Measurements from ENCODE around the gene HPCAL1. TPM values are rescaled to one million over a fixed set of nuclear protein-coding genes. Genes with fewer than 3 reads are reported as not detected.

The HPCAL1 gene
- total and polyA plus RNA-seq, 7 experiments from 2014 or later, result 44.9 to 137 (median 89.2) TPM

DNA sequence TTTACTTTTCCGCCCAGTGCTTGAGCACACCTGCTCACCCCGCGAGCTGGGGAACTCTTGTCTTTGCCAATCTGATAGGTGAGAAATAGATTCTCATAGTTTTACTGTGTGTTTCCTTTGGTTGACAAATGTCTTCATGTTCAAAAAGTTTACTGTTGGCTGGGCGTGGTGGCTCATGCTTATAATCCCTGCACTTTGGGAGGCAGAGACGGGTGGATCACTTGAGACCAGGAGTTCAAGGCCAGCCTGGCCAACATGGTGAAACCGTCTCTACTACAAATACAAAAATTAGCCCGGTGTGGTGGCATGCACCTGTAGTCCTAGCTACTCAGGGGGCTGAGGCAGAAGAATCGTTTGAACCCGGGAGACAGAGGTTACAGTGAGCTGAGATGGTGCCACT, 135.1 kb downstream of the HPCAL1 start:
- Mint-ChIP-seq H3K9me3 (no peaks in the 10 kb centered on the region), H3K4me3 (no peak overlapping the region), H3K36me3 (peaks cover 5 to 13% (median 9%) of the 10 kb centered on the region in 5 donors), H3K4me1 (peaks cover 0 to 15% (median 11%) of the 10 kb centered on the region in 7 donors), H3K27me3 (peaks cover 0 to 6% (median 0%) of the 10 kb centered on the region in 5 donors), H3K27ac (peak overlapping the region in 2 of 9 donors; percentile 40 to 49)
- DNase-seq, result no peak
- no peaks in the 10 kb centered on the region for H3K9me3 ChIP-seq (ENCODE audit: control insufficient read depth in 2 of 3, low read length in 3 of 3)
- peaks cover 14 to 35% (median 25%) of the 10 kb centered on the region in 3 experiments for H3K36me3 ChIP-seq (ENCODE audit: control insufficient read depth in 2 of 3, insufficient read depth in 3 of 3, low read length in 3 of 3)
- no peak for ATAC-seq
- H3K27me3 ChIP-seq (ENCODE audit: control insufficient read depth in 2 of 2, insufficient read depth in 2 of 2, low read length in 2 of 2), result no peaks in the 10 kb centered on the region
- no peak overlapping the region for H3K27ac ChIP-seq (ENCODE audit: low read depth, low read length)
- peaks cover 0 to 5% of the 10 kb centered on the region in 2 donors for H3K4me1 ChIP-seq (ENCODE audit: control insufficient read depth in 2 of 2, insufficient read depth in 2 of 2, low read length in 2 of 2)
- CTCF ChIA-PET, result interaction anchor here (1.4 to 4.7 kb wide), 4 partner anchors 29 to 365 kb away, joined by 3 to 77 read pairs (median 6); no protein-coding TSS in a partner anchor
- POLR2A ChIA-PET, result no interaction called here
- intact Hi-C loops (cut with micrococcal nuclease), result loop anchor here (10.0 kb wide), 1 partner anchor 623 kb away; no protein-coding TSS in a partner anchor
- H3K4me3 ChIP-seq (ENCODE audit: low read length), result no peak overlapping the region

DNA sequence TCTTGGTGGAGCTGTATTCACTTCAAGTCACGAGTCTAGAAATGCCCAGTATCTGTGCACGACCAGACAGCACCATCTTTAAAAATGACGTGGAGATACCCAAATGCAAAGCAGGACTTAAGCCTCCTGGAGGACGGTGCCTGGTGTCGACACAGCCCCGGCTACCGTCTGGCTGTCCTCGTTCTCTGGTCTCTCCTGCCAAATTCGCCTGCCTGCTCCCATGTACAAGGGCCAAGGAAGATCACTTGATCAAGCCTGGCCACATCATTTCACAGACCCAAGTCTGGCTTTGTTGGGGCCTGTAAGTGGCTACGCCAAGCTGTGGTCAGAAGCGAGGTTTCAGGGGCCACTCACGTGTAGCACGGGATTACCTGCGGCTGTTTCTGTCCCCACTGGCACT, 136.0 kb downstream of the HPCAL1 start:
- peak overlapping the region in 1 of 9 donors; percentile 14 for H3K27ac Mint-ChIP-seq
- H3K9me3 Mint-ChIP-seq, result no peaks in the 10 kb centered on the region
- H3K36me3 Mint-ChIP-seq, result peaks cover 6 to 22% (median 16%) of the 10 kb centered on the region in 5 donors
- H3K27ac ChIP-seq (ENCODE audit: low read depth, low read length), result no peak overlapping the region
- ATAC-seq (no peak), DNase-seq (no peak)
- no peaks in the 10 kb centered on the region for H3K27me3 Mint-ChIP-seq
- H3K4me1 Mint-ChIP-seq, result peaks cover 0 to 17% (median 4%) of the 10 kb centered on the region in 7 donors
- ChIA-PET CTCF (interaction anchor here (1.5 to 2.0 kb wide), 3 partner anchors 30 to 366 kb away, joined by 5 to 8 read pairs (median 6); no protein-coding TSS in a partner anchor), POLR2A (interaction anchor here (0.7 kb wide), 1 partner anchor 134 kb away, joined by 3 read pairs; no protein-coding TSS in a partner anchor)
- no peaks in the 10 kb centered on the region for H3K27me3 ChIP-seq (ENCODE audit: control insufficient read depth in 2 of 2, insufficient read depth in 2 of 2, low read length in 2 of 2)
- H3K4me1 ChIP-seq (ENCODE audit: control insufficient read depth in 2 of 2, insufficient read depth in 2 of 2, low read length in 2 of 2), result peaks cover 0 to 5% of the 10 kb centered on the region in 2 donors
- H3K9me3 ChIP-seq (ENCODE audit: control insufficient read depth in 2 of 3, low read length in 3 of 3), result no peaks in the 10 kb centered on the region
- H3K4me3 Mint-ChIP-seq, result no peak overlapping the region
- H3K4me3 ChIP-seq (ENCODE audit: low read length), result no peak overlapping the region
- intact Hi-C loops (cut with micrococcal nuclease), result loop anchor here (10.0 kb wide), 1 partner anchor 624 kb away; no protein-coding TSS in a partner anchor
- peaks cover 21 to 44% (median 31%) of the 10 kb centered on the region in 3 experiments for H3K36me3 ChIP-seq (ENCODE audit: control insufficient read depth in 2 of 3, insufficient read depth in 3 of 3, low read length in 3 of 3)

DNA sequence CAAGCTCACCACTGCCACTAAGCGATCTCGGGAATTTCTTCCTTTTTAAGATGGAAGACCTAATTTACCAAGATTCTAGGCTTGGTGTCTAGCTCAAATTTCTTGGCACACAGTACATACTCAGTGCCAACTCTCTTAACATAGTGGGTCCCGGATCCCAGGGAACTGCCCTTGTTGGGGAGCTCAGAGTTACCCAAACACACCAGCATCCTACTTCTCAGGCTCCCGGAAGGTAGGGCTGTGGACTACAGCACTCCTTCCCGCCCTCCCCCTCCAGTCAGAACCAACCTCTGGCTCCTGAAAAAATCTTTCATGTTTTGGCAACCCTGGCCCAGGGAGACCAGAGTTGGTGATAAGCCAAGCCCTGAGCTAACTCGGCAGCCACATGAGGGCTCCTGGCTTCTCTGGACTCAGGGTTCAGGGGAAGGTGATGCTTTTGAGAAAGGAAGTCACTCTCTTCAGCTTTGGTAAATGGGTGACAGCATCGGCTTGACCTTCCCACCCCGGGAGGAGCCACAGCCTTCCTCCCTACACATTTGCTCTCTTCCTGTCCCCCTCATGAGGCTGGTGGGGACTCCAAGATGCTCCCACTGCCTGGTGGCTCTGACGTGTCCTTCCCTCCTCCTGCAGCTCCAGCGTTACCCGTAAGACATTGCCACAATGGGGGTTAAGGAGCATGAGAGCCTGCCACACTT, 136.6 kb downstream of the HPCAL1 start:
- Mint-ChIP-seq H3K4me3 (peak overlapping the region in 1 of 10 donors; percentile 4), H3K36me3 (peaks cover 11 to 28% (median 17%) of the 10 kb centered on the region in 5 donors), H3K27ac (peak overlapping the region in 2 of 9 donors; percentile 28 to 32), H3K4me1 (peaks cover 0 to 19% (median 4%) of the 10 kb centered on the region in 7 donors), H3K27me3 (no peaks in the 10 kb centered on the region), H3K9me3 (no peaks in the 10 kb centered on the region)
- Histone ChIP-seq H3K36me3 (ENCODE audit: control insufficient read depth in 2 of 3, insufficient read depth in 3 of 3, low read length in 3 of 3) (peaks cover 25 to 50% (median 31%) of the 10 kb centered on the region in 3 experiments), H3K9me3 (ENCODE audit: control insufficient read depth in 2 of 3, low read length in 3 of 3) (no peaks in the 10 kb centered on the region), H3K27ac (ENCODE audit: low read depth, low read length) (no peak overlapping the region), H3K4me1 (ENCODE audit: control insufficient read depth in 2 of 2, insufficient read depth in 2 of 2, low read length in 2 of 2) (peaks cover 0 to 5% of the 10 kb centered on the region in 2 donors), H3K27me3 (ENCODE audit: control insufficient read depth in 2 of 2, insufficient read depth in 2 of 2, low read length in 2 of 2) (no peaks in the 10 kb centered on the region), H3K4me3 (ENCODE audit: low read length) (no peak overlapping the region)
- CTCF ChIA-PET, result interaction anchor here (1.5 to 2.0 kb wide), 2 partner anchors 315 to 367 kb away, joined by 5 to 6 read pairs; no protein-coding TSS in a partner anchor
- ATAC-seq (no peak), DNase-seq (no peak)
- intact Hi-C loops (cut with micrococcal nuclease), result loop anchor here (10.0 kb wide), 1 partner anchor 625 kb away; no protein-coding TSS in a partner anchor
- POLR2A ChIA-PET, result interaction anchor here (0.7 to 1.6 kb wide), 2 partner anchors 9 to 134 kb away, joined by 3 to 5 read pairs; partner anchors contain the start of gene ODC1

DNA sequence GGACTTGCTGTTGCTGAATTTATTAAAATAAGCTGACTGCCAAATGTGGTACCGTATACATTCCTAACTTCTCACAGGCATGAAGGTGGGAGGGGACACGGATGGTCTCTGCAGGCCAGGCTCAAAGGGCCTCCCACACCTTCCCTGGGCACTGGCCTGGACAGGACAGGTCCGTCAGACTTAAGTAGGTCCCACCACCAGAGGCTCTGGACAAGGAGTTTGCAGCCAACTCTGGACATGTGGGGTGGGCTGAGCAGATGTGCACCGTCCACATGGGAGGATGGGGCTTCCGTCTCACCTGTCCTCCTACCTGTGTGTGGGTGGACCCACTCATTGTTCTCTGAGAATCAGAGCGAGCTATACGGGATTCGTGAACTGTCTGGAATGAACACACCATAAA, 137.3 kb downstream of the HPCAL1 start:
- ATAC-seq, result no peak
- Mint-ChIP-seq H3K36me3 (peaks cover 17 to 34% (median 18%) of the 10 kb centered on the region in 5 donors), H3K4me3 (no peak overlapping the region), H3K27me3 (no peaks in the 10 kb centered on the region), H3K27ac (peak overlapping the region in 1 of 9 donors; percentile 28), H3K9me3 (no peaks in the 10 kb centered on the region), H3K4me1 (peaks cover 0 to 22% (median 1%) of the 10 kb centered on the region in 7 donors)
- ChIA-PET POLR2A (interaction anchor here (1.6 kb wide), 1 partner anchor 8 kb away, joined by 5 read pairs; the partner anchor contains the start of gene ODC1), CTCF (interaction anchor here (1.0 to 2.0 kb wide), 3 partner anchors 12 to 368 kb away, joined by 4 to 6 read pairs (median 5); no protein-coding TSS in a partner anchor)
- H3K4me1 ChIP-seq (ENCODE audit: control insufficient read depth in 2 of 2, insufficient read depth in 2 of 2, low read length in 2 of 2), result no peaks in the 10 kb centered on the region
- H3K9me3 ChIP-seq (ENCODE audit: control insufficient read depth in 2 of 3, low read length in 3 of 3), result no peaks in the 10 kb centered on the region
- H3K27ac ChIP-seq (ENCODE audit: low read depth, low read length), result no peak overlapping the region
- peaks cover 25 to 54% (median 31%) of the 10 kb centered on the region in 3 experiments for H3K36me3 ChIP-seq (ENCODE audit: control insufficient read depth in 2 of 3, insufficient read depth in 3 of 3, low read length in 3 of 3)
- no peak overlapping the region for H3K4me3 ChIP-seq (ENCODE audit: low read length)
- no peak for DNase-seq
- no peaks in the 10 kb centered on the region for H3K27me3 ChIP-seq (ENCODE audit: control insufficient read depth in 2 of 2, insufficient read depth in 2 of 2, low read length in 2 of 2)
- intact Hi-C loops (cut with micrococcal nuclease), result loop anchor here (10.0 kb wide), 3 partner anchors 125 to 1015 kb away; partner anchors contain the start of genes CPSF3 (in 1 of the 2) and ITGB1BP1 (in 1 of the 2)

DNA sequence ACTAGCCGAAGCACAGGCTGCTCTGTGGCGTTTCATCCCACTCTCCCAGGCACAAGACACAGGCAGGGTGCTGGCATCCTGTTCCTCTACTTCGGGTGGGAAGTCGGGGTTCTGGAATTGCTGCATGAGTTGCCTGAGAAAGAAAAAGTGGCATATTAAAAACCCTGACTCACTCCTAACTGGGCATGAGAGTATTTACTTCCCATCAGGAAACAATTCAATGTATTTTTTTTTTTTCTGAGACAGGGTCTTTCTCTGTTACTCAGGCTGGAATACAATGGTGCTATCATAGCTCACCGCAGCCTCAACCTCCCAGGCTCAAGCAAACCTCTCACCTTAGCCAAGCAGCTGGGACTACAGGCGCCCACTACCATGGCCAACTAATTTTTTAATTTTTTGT, 138.0 kb downstream of the HPCAL1 start:
- Histone ChIP-seq H3K4me1 (ENCODE audit: control insufficient read depth in 2 of 2, insufficient read depth in 2 of 2, low read length in 2 of 2) (peaks cover 0 to 1% of the 10 kb centered on the region in 2 donors), H3K27ac (ENCODE audit: low read depth, low read length) (no peak overlapping the region), H3K27me3 (ENCODE audit: control insufficient read depth in 2 of 2, insufficient read depth in 2 of 2, low read length in 2 of 2) (no peaks in the 10 kb centered on the region), H3K4me3 (ENCODE audit: low read length) (no peak overlapping the region), H3K9me3 (ENCODE audit: control insufficient read depth in 2 of 3, low read length in 3 of 3) (no peaks in the 10 kb centered on the region), H3K36me3 (ENCODE audit: control insufficient read depth in 2 of 3, insufficient read depth in 3 of 3, low read length in 3 of 3) (peaks cover 25 to 54% (median 31%) of the 10 kb centered on the region in 3 experiments)
- Mint-ChIP-seq H3K36me3 (peaks cover 17 to 34% (median 18%) of the 10 kb centered on the region in 5 donors), H3K4me1 (peaks cover 0 to 26% (median 2%) of the 10 kb centered on the region in 7 donors), H3K4me3 (no peak overlapping the region), H3K27ac (peak overlapping the region in 1 of 9 donors; percentile 51), H3K27me3 (no peaks in the 10 kb centered on the region), H3K9me3 (no peaks in the 10 kb centered on the region)
- POLR2A ChIA-PET, result interaction anchor here (1.6 kb wide), 1 partner anchor 8 kb away, joined by 5 read pairs; the partner anchor contains the start of gene ODC1
- CTCF ChIA-PET, result interaction anchor here (1.0 to 2.0 kb wide), 2 partner anchors 11 to 368 kb away, joined by 4 to 5 read pairs; no protein-coding TSS in a partner anchor
- DNase-seq (no peak), ATAC-seq (no peak)
- intact Hi-C loops (cut with micrococcal nuclease), result loop anchor here in 1 of 2 donors (10.0 kb wide), 2 partner anchors 124 to 1016 kb away; partner anchors contain the start of genes CPSF3 and ITGB1BP1

DNA sequence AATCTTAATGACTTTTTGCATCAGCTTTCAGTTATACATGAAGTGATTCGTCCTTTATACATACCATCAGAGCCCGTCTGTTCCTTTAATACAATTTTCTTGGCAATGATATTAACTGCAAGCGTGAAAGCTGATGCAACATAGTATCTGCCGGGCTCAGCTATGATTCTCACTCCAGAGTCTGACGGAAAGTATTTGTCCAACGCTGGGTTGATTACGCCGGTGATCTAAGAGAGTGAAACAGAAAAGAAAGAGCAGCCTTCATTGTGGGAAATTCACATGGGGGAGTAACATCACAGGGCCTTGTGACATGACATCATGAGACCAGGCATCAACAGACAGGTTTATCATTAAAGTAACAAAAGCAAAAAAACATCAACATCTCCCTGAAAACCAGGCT, 139.2 kb downstream of the HPCAL1 start:
- CTCF ChIA-PET, result no interaction called here
- Mint-ChIP-seq H3K27me3 (no peaks in the 10 kb centered on the region), H3K4me1 (peaks cover 0 to 27% (median 8%) of the 10 kb centered on the region in 7 donors), H3K36me3 (peaks cover 17 to 34% (median 18%) of the 10 kb centered on the region in 5 donors), H3K4me3 (no peak overlapping the region), H3K9me3 (no peaks in the 10 kb centered on the region), H3K27ac (peak overlapping the region in 1 of 9 donors; percentile 48)
- no peak overlapping the region for H3K4me3 ChIP-seq (ENCODE audit: low read length)
- H3K27me3 ChIP-seq (ENCODE audit: control insufficient read depth in 2 of 2, insufficient read depth in 2 of 2, low read length in 2 of 2), result no peaks in the 10 kb centered on the region
- DNase-seq (no peak), ATAC-seq (no peak)
- H3K9me3 ChIP-seq (ENCODE audit: control insufficient read depth in 2 of 3, low read length in 3 of 3), result no peaks in the 10 kb centered on the region
- POLR2A ChIA-PET, result no interaction called here
- H3K36me3 ChIP-seq (ENCODE audit: control insufficient read depth in 2 of 3, insufficient read depth in 3 of 3, low read length in 3 of 3), result peaks cover 25 to 54% (median 31%) of the 10 kb centered on the region in 3 experiments
- H3K27ac ChIP-seq (ENCODE audit: low read depth, low read length), result no peak overlapping the region
- intact Hi-C loops (cut with micrococcal nuclease), result loop anchor here in 1 of 2 donors (10.0 kb wide), 2 partner anchors 123 to 1017 kb away; partner anchors contain the start of genes CPSF3 and ITGB1BP1
- H3K4me1 ChIP-seq (ENCODE audit: control insufficient read depth in 2 of 2, insufficient read depth in 2 of 2, low read length in 2 of 2), result peaks cover under 1 to 12% of the 10 kb centered on the region in 2 donors
